Testis (tissue), 2 donors: Measurements from ENCODE around the gene EFNB3.

Experiments used
- CTCF ChIP-seq, 3 experiments: fragments of 450-650 bp in 2 of 3; fragments of 200-600 bp in 1 of 3; sonication (generic) in 1 of 3; IDR thresholded peaks; one replicate each; pipeline ENCODE4 v1.5.1; 2016 to 2019; ENCODE audit warnings: antibody characterized with exemption in 3 of 3, mild to moderate bottlenecking in 2 of 3, moderate library complexity in 1 of 3
- POLR2A ChIP-seq: fragments of 450-650 bp; IDR thresholded peaks from one replicate; pipeline ENCODE4 v1.6.1; 2017; ENCODE audit warnings: antibody characterized with exemption, mild to moderate bottlenecking, moderate library complexity

DNA sequence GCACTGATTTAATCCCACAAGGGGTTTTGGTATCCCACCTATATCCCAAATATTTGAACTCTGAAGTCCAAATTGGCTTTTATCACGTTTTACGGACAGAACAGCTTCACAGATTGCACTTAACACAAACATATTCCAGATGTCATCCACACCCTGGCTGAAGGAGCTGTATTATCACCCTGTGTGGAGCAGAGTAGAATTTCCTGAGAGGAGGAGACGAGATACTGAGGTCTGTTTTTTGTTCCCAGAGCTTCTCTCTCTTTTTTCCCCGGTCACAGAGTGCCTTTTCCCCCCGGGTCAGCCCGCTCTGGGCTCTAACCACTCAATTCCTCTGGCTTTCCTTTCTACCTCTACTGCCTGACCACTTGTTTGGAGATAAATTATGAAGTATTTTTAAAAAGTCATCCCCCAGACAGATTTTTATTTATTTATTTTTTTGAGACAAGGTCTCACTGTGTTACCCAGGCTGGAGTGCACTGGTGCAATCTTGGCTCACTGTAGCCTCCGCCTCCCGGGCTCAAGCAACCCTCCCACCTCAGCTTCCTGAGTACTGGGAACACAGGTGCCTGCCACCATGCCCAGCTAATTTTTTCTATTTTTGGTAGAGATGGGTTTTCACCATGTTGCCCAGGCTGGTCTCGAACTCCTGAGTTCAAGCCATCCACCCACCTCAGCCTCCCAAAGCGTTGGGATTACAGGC lies 43.2 kb downstream of the EFNB3 start:
- TF ChIP-seq CTCF (IDR thresholded peaks at IDR 0.05) = no peak
- TF ChIP-seq POLR2A = no peak
